ENCODE data around the gene EDA. TPM values are rescaled to one million over a fixed set of nuclear protein-coding genes. Genes with fewer than 3 reads are reported as not detected.

Gene EDA
- total and polyA plus RNA-seq, 10 of the 15 experiments (the other 5 are each of a cell fraction or from before 2014, with no cell fraction given) = 0.06 TPM; not detected in 9

- no peaks in the 10 kb centered on the region for H3K9me3 ChIP-seq (replicated peaks; ENCODE audit: control insufficient read depth, insufficient read depth, low read length)
- BruUV-seq (replicated peaks) = no TSS peak
- RAD21 ChIA-PET (ENCODE audit: unreplicated experiment) = no interaction called here
- WGBS (ENCODE audit: insufficient coverage, insufficient replicate concordance, low lambda C conversion rate, missing lambda C conversion rate) = 32% methylated on average over 2 of the region's 2 CpGs
- FAIRE-seq (no peak), ATAC-seq (no peak), DNase-seq (ENCODE audit: low read depth, low spot score) (no peak)
- H4K20me1 ChIP-seq (ENCODE audit: control insufficient read depth, insufficient read depth) = no peaks in the 10 kb centered on the region
- no peak overlapping the region for H3K9ac ChIP-seq (ENCODE audit: control insufficient read depth, insufficient read depth, low read length)
- H3K4me2 ChIP-seq (ENCODE audit: control insufficient read depth, insufficient read depth) = no peak overlapping the region
- POLR2A ChIA-PET = interaction anchor here (0.6 kb wide), 1 partner anchor 1257 kb away, joined by 5 read pairs; no protein-coding TSS in a partner anchor
- no peak overlapping the region for H3K4me3 ChIP-seq
- intact Hi-C loops (cut with micrococcal nuclease; ENCODE audit: unreplicated experiment) (no loop called here), in situ Hi-C loops (cut with MboI) (loop anchor here (10.0 to 25.0 kb wide), 3 partner anchors 98 to 505 kb away; partner anchors contain the start of genes DLG3 and IGBP1)
- H3K79me2 ChIP-seq (ENCODE audit: control insufficient read depth, insufficient read depth, low read length) = no peaks in the 10 kb centered on the region
- H3K36me3 ChIP-seq (ENCODE audit: control insufficient read depth in 2 of 2, insufficient read depth in 2 of 2, low read length in 1 of 2) = no peaks in the 10 kb centered on the region
- H3K27me3 ChIP-seq (replicated peaks in 1 of 2; ENCODE audit: control insufficient read depth in 2 of 2, insufficient read depth in 2 of 2, low read length in 1 of 2) = no peaks in the 10 kb centered on the region; a peak in 2 of 4 replicates
- SMC1A ChIA-PET (ENCODE audit: uncharacterized antibody, unreplicated experiment) = no interaction called here
- CTCF ChIA-PET = interaction anchor here (1.3 to 3.8 kb wide), 2 partner anchors 9 to 93 kb away, joined by 3 to 24 read pairs; no protein-coding TSS in a partner anchor
- no peak overlapping the region for H2AFZ ChIP-seq (ENCODE audit: control insufficient read depth, low read depth, low read length)
- no peak for TF ChIP-seq ATF7 (IDR thresholded peaks at IDR 0.05; ENCODE audit: low read depth)
- TF ChIP-seq USF2 (IDR thresholded peaks at IDR 0.05; ENCODE audit: borderline replicate concordance, low read depth, low read length) = no peak
- no peak for TF ChIP-seq RB1 (IDR thresholded peaks at IDR 0.05; ENCODE audit: borderline replicate concordance)
- TF ChIP-seq E4F1 (IDR thresholded peaks at IDR 0.05; ENCODE audit: borderline replicate concordance, partially characterized antibody) = no peak
- no peak for TF ChIP-seq IKZF1 (conservative IDR thresholded peaks at IDR 0.05)
- TF ChIP-seq MTA2 (IDR thresholded peaks at IDR 0.05; ENCODE audit: low read depth) = no peak
- TF ChIP-seq KAT2A (conservative IDR thresholded peaks at IDR 0.05; ENCODE audit: control insufficient read depth, low read depth, low read length) = no peak
- no peak for TF ChIP-seq MLLT1 (IDR thresholded peaks at IDR 0.05)
- no peak for TF ChIP-seq NR2C1 (IDR thresholded peaks at IDR 0.05)
- TF ChIP-seq ZNF207 (IDR thresholded peaks at IDR 0.05; ENCODE audit: borderline replicate concordance) = no peak
- TF ChIP-seq NFYB (IDR thresholded peaks at IDR 0.05; ENCODE audit: insufficient read depth, low read depth, low read length) = no peak
- no peak for TF ChIP-seq DPF2 (IDR thresholded peaks at IDR 0.05)
- no peak for TF ChIP-seq TBL1XR1 (IDR thresholded peaks at IDR 0.05; ENCODE audit: low read depth, low read length)
- no peak for TF ChIP-seq HDAC6 (IDR thresholded peaks at IDR 0.05; ENCODE audit: unreplicated experiment)
- H3K4me1 ChIP-seq (ENCODE audit: control insufficient read depth, insufficient read depth, low read length) = no peaks in the 10 kb centered on the region
- H3K27ac ChIP-seq (ENCODE audit: control insufficient read depth, insufficient read depth) = no peak overlapping the region
These were observed 423.8 kb downstream of the EDA start for GRCh38 chrX:70039758-70040157.
